Measurements from ENCODE around the gene TXLNB. TPM values are rescaled to one million over a fixed set of nuclear protein-coding genes. Genes with fewer than 3 reads are reported as not detected.

Gene TXLNB
- total RNA-seq, 1 experiment from 2014 or later = 0.07 TPM

DNA sequence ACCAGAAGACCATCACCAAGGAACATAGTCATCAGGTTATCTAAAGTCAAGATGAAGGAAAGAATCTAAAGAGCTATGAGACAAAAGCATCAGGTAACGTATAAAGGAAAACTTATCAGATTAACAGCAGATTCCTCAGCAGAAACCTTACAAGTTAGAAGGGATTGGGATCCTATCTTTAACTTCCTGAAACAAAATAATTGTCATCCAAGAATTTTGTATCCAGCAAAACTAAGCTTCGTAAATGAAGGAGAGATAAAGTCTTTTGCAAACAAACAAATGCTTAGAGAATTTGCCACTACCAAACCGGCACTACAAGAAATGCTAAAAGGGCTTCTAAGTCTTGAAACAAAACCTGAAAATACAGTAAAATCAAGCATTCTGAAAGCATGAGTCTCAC is 86.0 kb downstream of the TXLNB start:
- CTCF ChIA-PET = no interaction called here
- H3K9me3 Mint-ChIP-seq (ENCODE audit: low read depth, unreplicated experiment) = peaks cover 7% of the 10 kb centered on the region

DNA sequence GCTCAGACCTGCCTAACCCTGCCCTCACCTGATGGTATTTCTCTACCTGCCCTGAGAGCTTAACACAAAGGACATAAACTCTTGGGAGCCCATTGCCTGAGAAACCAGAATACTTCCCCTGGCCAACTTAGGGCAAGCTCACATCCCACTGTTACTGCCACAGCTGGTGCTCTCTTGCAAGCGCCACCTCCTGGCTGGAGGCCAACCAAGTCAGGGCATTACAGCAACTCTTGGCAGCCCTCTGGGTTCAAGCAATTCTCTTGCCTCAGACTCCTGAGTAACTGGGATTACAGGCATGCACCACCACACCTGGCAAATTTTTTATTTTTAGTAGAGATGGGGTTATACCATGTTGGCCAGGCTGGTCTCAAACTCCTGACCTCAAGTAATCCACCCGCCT is 86.8 kb downstream of the TXLNB start:
- H3K27me3 Mint-ChIP-seq (ENCODE audit: unreplicated experiment) = no peaks in the 10 kb centered on the region
- no peak overlapping the region for H3K27ac Mint-ChIP-seq (ENCODE audit: unreplicated experiment)
- intact Hi-C loops (cut with micrococcal nuclease; ENCODE audit: unreplicated experiment) = no loop called here
- H3K36me3 Mint-ChIP-seq (ENCODE audit: insufficient read depth, unreplicated experiment) = no peaks in the 10 kb centered on the region
- peaks cover 7% of the 10 kb centered on the region for H3K9me3 Mint-ChIP-seq (ENCODE audit: low read depth, unreplicated experiment)
- no peaks in the 10 kb centered on the region for H3K4me1 Mint-ChIP-seq (ENCODE audit: low read depth, unreplicated experiment)
- no TSS peak for BruUV-seq (replicated peaks)
- CTCF ChIA-PET = no interaction called here
- no peak for DNase-seq
- H3K4me3 Mint-ChIP-seq (ENCODE audit: low read depth, unreplicated experiment) = no peak overlapping the region
- TF ChIP-seq, protein P1, sequence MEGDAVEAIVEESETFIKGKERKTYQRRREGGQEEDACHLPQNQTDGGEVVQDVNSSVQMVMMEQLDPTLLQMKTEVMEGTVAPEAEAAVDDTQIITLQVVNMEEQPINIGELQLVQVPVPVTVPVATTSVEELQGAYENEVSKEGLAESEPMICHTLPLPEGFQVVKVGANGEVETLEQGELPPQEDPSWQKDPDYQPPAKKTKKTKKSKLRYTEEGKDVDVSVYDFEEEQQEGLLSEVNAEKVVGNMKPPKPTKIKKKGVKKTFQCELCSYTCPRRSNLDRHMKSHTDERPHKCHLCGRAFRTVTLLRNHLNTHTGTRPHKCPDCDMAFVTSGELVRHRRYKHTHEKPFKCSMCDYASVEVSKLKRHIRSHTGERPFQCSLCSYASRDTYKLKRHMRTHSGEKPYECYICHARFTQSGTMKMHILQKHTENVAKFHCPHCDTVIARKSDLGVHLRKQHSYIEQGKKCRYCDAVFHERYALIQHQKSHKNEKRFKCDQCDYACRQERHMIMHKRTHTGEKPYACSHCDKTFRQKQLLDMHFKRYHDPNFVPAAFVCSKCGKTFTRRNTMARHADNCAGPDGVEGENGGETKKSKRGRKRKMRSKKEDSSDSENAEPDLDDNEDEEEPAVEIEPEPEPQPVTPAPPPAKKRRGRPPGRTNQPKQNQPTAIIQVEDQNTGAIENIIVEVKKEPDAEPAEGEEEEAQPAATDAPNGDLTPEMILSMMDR (IDR thresholded peaks at IDR 0.05; ENCODE audit: unreplicated experiment) = no peak

More for the DNA sequence above, 86.0 kb downstream of the TXLNB start:
- DNase-seq = no peak
- intact Hi-C loops (cut with micrococcal nuclease; ENCODE audit: unreplicated experiment) = no loop called here
- Mint-ChIP-seq H3K4me1 (ENCODE audit: low read depth, unreplicated experiment) (no peaks in the 10 kb centered on the region), H3K27me3 (ENCODE audit: unreplicated experiment) (no peaks in the 10 kb centered on the region), H3K4me3 (ENCODE audit: low read depth, unreplicated experiment) (no peak overlapping the region), H3K36me3 (ENCODE audit: insufficient read depth, unreplicated experiment) (no peaks in the 10 kb centered on the region), H3K27ac (ENCODE audit: unreplicated experiment) (no peak overlapping the region)
- TF ChIP-seq, protein P1 (IDR thresholded peaks at IDR 0.05; ENCODE audit: unreplicated experiment) = no peak
- BruUV-seq (replicated peaks) = no TSS peak

DNA sequence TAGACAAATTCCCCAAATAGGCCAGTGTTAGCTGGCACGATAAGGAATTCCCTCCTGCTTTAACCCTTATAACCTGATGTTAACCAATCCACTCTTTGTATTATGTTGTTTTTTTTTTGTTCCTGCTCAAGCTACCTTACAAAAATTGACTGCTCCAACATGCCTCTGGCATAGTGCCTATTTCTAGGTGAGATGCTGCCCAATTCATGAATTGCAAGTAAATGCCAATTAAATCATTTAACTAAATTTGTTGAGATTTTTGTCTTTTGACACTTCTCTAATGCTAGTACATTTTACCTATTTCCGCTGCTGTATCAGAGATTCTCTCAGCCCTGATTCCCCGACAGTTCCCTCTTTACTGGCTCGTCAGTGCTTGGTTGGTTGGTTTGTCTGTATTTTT is 90.4 kb downstream of the TXLNB start:
- Mint-ChIP-seq H3K4me1 (ENCODE audit: low read depth, unreplicated experiment) (no peaks in the 10 kb centered on the region), H3K27me3 (ENCODE audit: unreplicated experiment) (no peaks in the 10 kb centered on the region), H3K27ac (ENCODE audit: unreplicated experiment) (no peak overlapping the region), H3K4me3 (ENCODE audit: low read depth, unreplicated experiment) (no peak overlapping the region), H3K36me3 (ENCODE audit: insufficient read depth, unreplicated experiment) (no peaks in the 10 kb centered on the region), H3K9me3 (ENCODE audit: low read depth, unreplicated experiment) (peaks cover 2% of the 10 kb centered on the region)
- intact Hi-C loops (cut with micrococcal nuclease; ENCODE audit: unreplicated experiment) = no loop called here
- DNase-seq = no peak
- BruUV-seq (replicated peaks) = no TSS peak
- TF ChIP-seq, protein P1 (IDR thresholded peaks at IDR 0.05; ENCODE audit: unreplicated experiment) = no peak
- CTCF ChIA-PET = no interaction called here

DNA sequence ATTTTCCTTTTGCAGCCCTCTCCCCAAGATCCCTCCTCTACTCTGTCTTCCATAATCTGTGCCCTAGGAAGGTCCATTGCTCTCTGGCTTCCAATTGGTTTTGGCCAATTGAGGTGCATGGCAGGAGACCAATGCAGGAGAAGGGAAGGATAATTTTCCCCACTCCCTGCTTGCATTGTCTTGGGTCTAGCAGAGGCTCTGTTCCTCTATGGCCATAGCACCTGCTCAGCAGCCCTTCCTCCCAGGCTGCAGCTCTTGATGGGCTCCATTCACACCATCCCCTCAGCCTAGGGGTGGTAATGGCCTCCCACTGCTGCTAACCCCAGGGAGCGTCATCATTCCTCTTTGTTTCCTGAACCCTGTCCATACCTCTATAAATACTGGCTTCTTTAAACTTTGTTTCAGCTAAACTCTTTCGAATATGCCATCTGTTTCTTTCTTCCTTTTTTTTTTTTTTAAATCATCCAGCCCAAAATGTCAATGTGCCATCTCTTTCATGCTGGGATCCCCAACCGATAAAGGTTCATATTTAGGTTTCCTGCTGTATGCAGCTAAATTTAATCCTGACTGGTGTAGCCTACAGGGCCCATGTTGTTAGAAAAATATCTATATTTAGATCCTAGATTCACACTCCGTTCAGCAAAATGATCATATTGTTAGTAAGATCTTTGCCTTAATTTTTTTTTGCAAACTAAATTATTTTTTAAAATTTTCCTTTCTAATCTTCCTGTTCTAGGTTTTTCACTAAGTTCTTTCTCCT is 93.1 kb downstream of the TXLNB start:
- Mint-ChIP-seq H3K4me3 (ENCODE audit: low read depth, unreplicated experiment) (no peak overlapping the region), H3K4me1 (ENCODE audit: low read depth, unreplicated experiment) (no peaks in the 10 kb centered on the region), H3K9me3 (ENCODE audit: low read depth, unreplicated experiment) (no peaks in the 10 kb centered on the region), H3K27ac (ENCODE audit: unreplicated experiment) (no peak overlapping the region), H3K36me3 (ENCODE audit: insufficient read depth, unreplicated experiment) (no peaks in the 10 kb centered on the region), H3K27me3 (ENCODE audit: unreplicated experiment) (no peaks in the 10 kb centered on the region)
- DNase-seq = no peak
- TF ChIP-seq, protein P1 (IDR thresholded peaks at IDR 0.05; ENCODE audit: unreplicated experiment) = no peak
- BruUV-seq (replicated peaks) = no TSS peak
- intact Hi-C loops (cut with micrococcal nuclease; ENCODE audit: unreplicated experiment) = no loop called here
- CTCF ChIA-PET = no interaction called here
